IMR-90 (cell line): ENCODE data around the gene KIRREL1.

ENCODE experiments used
- CEBPB ChIP-seq: IDR thresholded peaks from 2 replicates; pipeline ENCODE4 v1.6.1; 2012; ENCODE audit warnings: low read depth, low read length, improper control_type of control experiment
- CTCF ChIP-seq: conservative IDR thresholded peaks from 2 replicates; pipeline ENCODE4 v1.5.1; 2012; ENCODE audit warnings: mild to moderate bottlenecking, low read depth, low read length, improper control_type of control experiment
- MXI1 ChIP-seq: IDR thresholded peaks from 2 replicates; pipeline ENCODE4 v1.6.1; 2012; ENCODE audit warnings: low read depth, mild to moderate bottlenecking, low read length, moderate library complexity, borderline replicate concordance
- POLR2A ChIP-seq: IDR thresholded peaks from 2 replicates; pipeline ENCODE4 v1.6.1; 2012; ENCODE audit warnings: mild to moderate bottlenecking, low read depth, low read length
- RAD21 ChIP-seq: IDR thresholded peaks from 2 replicates; pipeline ENCODE4 v1.6.1; 2012; ENCODE audit warnings: low read length, improper control_type of control experiment
- RFX5 ChIP-seq: IDR thresholded peaks from 2 replicates; pipeline ENCODE4 v1.8.0; 2012; ENCODE audit warnings: low read depth, mild to moderate bottlenecking, low read length, moderate library complexity
- USF2 ChIP-seq: fragments of 150-350 bp; IDR thresholded peaks from 2 replicates; pipeline ENCODE4 v1.6.1; 2017; ENCODE audit warnings: mild to moderate bottlenecking, antibody characterized with exemption, low read length, low read depth

- TF ChIP-seq CTCF: no peak
- TF ChIP-seq RAD21: no peak
- TF ChIP-seq CEBPB: no peak
- TF ChIP-seq USF2: no peak
- TF ChIP-seq POLR2A: no peak
- TF ChIP-seq MXI1: no peak
- no peak for TF ChIP-seq RFX5
These were observed 155.0 kb downstream of the KIRREL1 start for GRCh38 chr1:158148468-158148867.
